ENCODE data around the gene LRRC7.

The LRRC7 gene

GRCh38 chr1:69527273-69527672 lies 40.4 kb upstream of the LRRC7 start:
- no peak for TF ChIP-seq CEBPB (IDR thresholded peaks at IDR 0.05)
- TF ChIP-seq YY1 (IDR thresholded peaks at IDR 0.05; ENCODE audit: low read depth) = no peak
- no peak for TF ChIP-seq TAF1 (IDR thresholded peaks at IDR 0.05; ENCODE audit: low read depth)
- no peak for TF ChIP-seq MAX (IDR thresholded peaks at IDR 0.05)
- TF ChIP-seq RAD21 (IDR thresholded peaks at IDR 0.05; ENCODE audit: low read depth) = no peak
- no peak for TF ChIP-seq TEAD4 (IDR thresholded peaks at IDR 0.05)
- TF ChIP-seq, protein P1, sequence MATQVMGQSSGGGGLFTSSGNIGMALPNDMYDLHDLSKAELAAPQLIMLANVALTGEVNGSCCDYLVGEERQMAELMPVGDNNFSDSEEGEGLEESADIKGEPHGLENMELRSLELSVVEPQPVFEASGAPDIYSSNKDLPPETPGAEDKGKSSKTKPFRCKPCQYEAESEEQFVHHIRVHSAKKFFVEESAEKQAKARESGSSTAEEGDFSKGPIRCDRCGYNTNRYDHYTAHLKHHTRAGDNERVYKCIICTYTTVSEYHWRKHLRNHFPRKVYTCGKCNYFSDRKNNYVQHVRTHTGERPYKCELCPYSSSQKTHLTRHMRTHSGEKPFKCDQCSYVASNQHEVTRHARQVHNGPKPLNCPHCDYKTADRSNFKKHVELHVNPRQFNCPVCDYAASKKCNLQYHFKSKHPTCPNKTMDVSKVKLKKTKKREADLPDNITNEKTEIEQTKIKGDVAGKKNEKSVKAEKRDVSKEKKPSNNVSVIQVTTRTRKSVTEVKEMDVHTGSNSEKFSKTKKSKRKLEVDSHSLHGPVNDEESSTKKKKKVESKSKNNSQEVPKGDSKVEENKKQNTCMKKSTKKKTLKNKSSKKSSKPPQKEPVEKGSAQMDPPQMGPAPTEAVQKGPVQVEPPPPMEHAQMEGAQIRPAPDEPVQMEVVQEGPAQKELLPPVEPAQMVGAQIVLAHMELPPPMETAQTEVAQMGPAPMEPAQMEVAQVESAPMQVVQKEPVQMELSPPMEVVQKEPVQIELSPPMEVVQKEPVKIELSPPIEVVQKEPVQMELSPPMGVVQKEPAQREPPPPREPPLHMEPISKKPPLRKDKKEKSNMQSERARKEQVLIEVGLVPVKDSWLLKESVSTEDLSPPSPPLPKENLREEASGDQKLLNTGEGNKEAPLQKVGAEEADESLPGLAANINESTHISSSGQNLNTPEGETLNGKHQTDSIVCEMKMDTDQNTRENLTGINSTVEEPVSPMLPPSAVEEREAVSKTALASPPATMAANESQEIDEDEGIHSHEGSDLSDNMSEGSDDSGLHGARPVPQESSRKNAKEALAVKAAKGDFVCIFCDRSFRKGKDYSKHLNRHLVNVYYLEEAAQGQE (IDR thresholded peaks at IDR 0.05; ENCODE audit: low read depth) = no peak
- no peak for TF ChIP-seq EP300 (IDR thresholded peaks at IDR 0.05; ENCODE audit: borderline replicate concordance)
- TF ChIP-seq NFIC (IDR thresholded peaks at IDR 0.05) = no peak
- no peak for TF ChIP-seq CREB1 (IDR thresholded peaks at IDR 0.05; ENCODE audit: low read depth)
- TF ChIP-seq TCF12 (IDR thresholded peaks at IDR 0.05; ENCODE audit: low read depth) = no peak
- no peak for TF ChIP-seq EGR1 (IDR thresholded peaks at IDR 0.05)
- no peak for TF ChIP-seq ZBTB7A (IDR thresholded peaks at IDR 0.05; ENCODE audit: low read depth)
- TF ChIP-seq FOXM1 (IDR thresholded peaks at IDR 0.05; ENCODE audit: borderline replicate concordance, low read depth) = no peak
- TF ChIP-seq USF1 (IDR thresholded peaks at IDR 0.05) = no peak

- no peak for TF ChIP-seq TAF1 (IDR thresholded peaks at IDR 0.05; ENCODE audit: low read depth)
- TF ChIP-seq EP300 (IDR thresholded peaks at IDR 0.05; ENCODE audit: borderline replicate concordance) = no peak
- no peak for TF ChIP-seq CEBPB (IDR thresholded peaks at IDR 0.05)
- no peak for TF ChIP-seq MAX (IDR thresholded peaks at IDR 0.05)
- TF ChIP-seq NFIC (IDR thresholded peaks at IDR 0.05) = no peak
- TF ChIP-seq, protein P1 (IDR thresholded peaks at IDR 0.05; ENCODE audit: low read depth) = no peak
- no peak for TF ChIP-seq CREB1 (IDR thresholded peaks at IDR 0.05; ENCODE audit: low read depth)
- TF ChIP-seq EGR1 (IDR thresholded peaks at IDR 0.05) = no peak
- TF ChIP-seq FOXM1 (IDR thresholded peaks at IDR 0.05; ENCODE audit: borderline replicate concordance, low read depth) = no peak
- no peak for TF ChIP-seq TEAD4 (IDR thresholded peaks at IDR 0.05)
- no peak for TF ChIP-seq ZBTB7A (IDR thresholded peaks at IDR 0.05; ENCODE audit: low read depth)
- TF ChIP-seq TCF12 (IDR thresholded peaks at IDR 0.05; ENCODE audit: low read depth) = no peak
- no peak for TF ChIP-seq USF1 (IDR thresholded peaks at IDR 0.05)
Measured at GRCh38 chr1:69528376-69528775, 39.3 kb upstream of the LRRC7 start.

- TF ChIP-seq NFIC (IDR thresholded peaks at IDR 0.05) (no peak), TEAD4 (IDR thresholded peaks at IDR 0.05) (no peak), FOXM1 (IDR thresholded peaks at IDR 0.05; ENCODE audit: borderline replicate concordance, low read depth) (no peak), CEBPB (IDR thresholded peaks at IDR 0.05) (no peak), RAD21 (IDR thresholded peaks at IDR 0.05; ENCODE audit: low read depth) (no peak), YY1 (IDR thresholded peaks at IDR 0.05; ENCODE audit: low read depth) (no peak), CREB1 (IDR thresholded peaks at IDR 0.05; ENCODE audit: low read depth) (no peak), MAX (IDR thresholded peaks at IDR 0.05) (no peak), EP300 (IDR thresholded peaks at IDR 0.05; ENCODE audit: borderline replicate concordance) (no peak), ZBTB7A (IDR thresholded peaks at IDR 0.05; ENCODE audit: low read depth) (no peak)
Measured at GRCh38 chr1:69533343-69533742, 34.4 kb upstream of the LRRC7 start.

DNA sequence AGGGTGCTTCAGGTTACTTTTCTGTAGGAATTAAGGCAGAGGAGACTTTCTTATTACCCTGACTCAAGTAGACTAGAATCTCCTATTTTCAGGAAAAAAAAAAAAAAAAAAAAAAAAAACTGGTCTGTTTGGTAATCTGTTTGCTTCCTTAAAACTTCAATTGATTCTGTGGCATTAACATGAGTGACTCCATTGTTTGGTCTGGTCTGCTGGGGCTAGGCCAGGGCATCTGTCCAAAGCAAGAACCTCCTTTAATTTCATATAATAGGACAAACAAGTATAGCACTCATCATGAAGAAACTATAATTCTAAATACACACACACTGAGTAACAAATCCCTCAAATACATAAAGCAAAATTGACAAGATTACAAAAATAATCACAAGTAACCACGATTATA lies 32.9 kb upstream of the LRRC7 start:
- TF ChIP-seq RAD21 (IDR thresholded peaks at IDR 0.05; ENCODE audit: low read depth) = no peak
- TF ChIP-seq ZBTB7A (IDR thresholded peaks at IDR 0.05; ENCODE audit: low read depth) = no peak
- TF ChIP-seq NFIC (IDR thresholded peaks at IDR 0.05) = no peak
- no peak for TF ChIP-seq MAX (IDR thresholded peaks at IDR 0.05)
- no peak for TF ChIP-seq EGR1 (IDR thresholded peaks at IDR 0.05)
- TF ChIP-seq USF1 (IDR thresholded peaks at IDR 0.05) = no peak
- TF ChIP-seq TEAD4 (IDR thresholded peaks at IDR 0.05) = no peak
- TF ChIP-seq CEBPB (IDR thresholded peaks at IDR 0.05) = no peak
- TF ChIP-seq FOXM1 (IDR thresholded peaks at IDR 0.05; ENCODE audit: borderline replicate concordance, low read depth) = no peak
- TF ChIP-seq, protein P1 (IDR thresholded peaks at IDR 0.05; ENCODE audit: low read depth) = no peak
- TF ChIP-seq EP300 (IDR thresholded peaks at IDR 0.05; ENCODE audit: borderline replicate concordance) = no peak
- no peak for TF ChIP-seq CREB1 (IDR thresholded peaks at IDR 0.05; ENCODE audit: low read depth)
- no peak for TF ChIP-seq TCF12 (IDR thresholded peaks at IDR 0.05; ENCODE audit: low read depth)
- TF ChIP-seq TAF1 (IDR thresholded peaks at IDR 0.05; ENCODE audit: low read depth) = no peak
- no peak for TF ChIP-seq YY1 (IDR thresholded peaks at IDR 0.05; ENCODE audit: low read depth)
